HG02852 (cell line): ENCODE data around the gene STAMBPL1.

Experiments used
- ATAC-seq: cut with Tn5 transposase; IDR thresholded peaks from one replicate; pipeline ENCODE4 v1.9.1; 2021; ENCODE audit warnings: mild to moderate bottlenecking, moderate library complexity; ENCODE audit not compliant: unreplicated experiment

STAMBPL1 gene

GRCh38 chr10:88890681-88891381 is 10.8 kb downstream of the STAMBPL1 start:
- ATAC-seq, result no peak

GRCh38 chr10:88892222-88892967 is 12.3 kb downstream of the STAMBPL1 start:
- ATAC-seq, result no peak

- no peak for ATAC-seq
Measured at GRCh38 chr10:88893611-88894010, 13.6 kb downstream of the STAMBPL1 start.

GRCh38 chr10:88895250-88895649 is 15.2 kb downstream of the STAMBPL1 start:
- no peak for ATAC-seq

GRCh38 chr10:88896372-88896993 is 16.4 kb downstream of the STAMBPL1 start:
- ATAC-seq, result no peak

GRCh38 chr10:88896994-88897853 is 17.2 kb downstream of the STAMBPL1 start:
- no peak for ATAC-seq

- no peak for ATAC-seq
Measured at GRCh38 chr10:88898727-88899126, 18.7 kb downstream of the STAMBPL1 start.

GRCh38 chr10:88899886-88900285 is 19.8 kb downstream of the STAMBPL1 start:
- ATAC-seq, result no peak

GRCh38 chr10:88901206-88901983 is 21.4 kb downstream of the STAMBPL1 start:
- ATAC-seq, result peak; percentile 77

GRCh38 chr10:88901984-88902789 is 22.1 kb downstream of the STAMBPL1 start:
- ATAC-seq, result peak; percentile 43

- no peak for ATAC-seq
Measured at GRCh38 chr10:88903715-88904114, 23.7 kb downstream of the STAMBPL1 start.

- no peak for ATAC-seq
Measured at GRCh38 chr10:88906921-88907320, 26.9 kb downstream of the STAMBPL1 start.

- no peak for ATAC-seq
Measured at GRCh38 chr10:88908194-88908593, 28.1 kb downstream of the STAMBPL1 start.

- no peak for ATAC-seq
Measured at GRCh38 chr10:88911116-88911515, 31.1 kb downstream of the STAMBPL1 start.

GRCh38 chr10:88911851-88912250 is 31.8 kb downstream of the STAMBPL1 start:
- no peak for ATAC-seq

GRCh38 chr10:88913127-88913526 is 33.1 kb downstream of the STAMBPL1 start:
- ATAC-seq, result no peak

GRCh38 chr10:88913788-88914187 is 33.7 kb downstream of the STAMBPL1 start:
- no peak for ATAC-seq

GRCh38 chr10:88915781-88916180 is 35.7 kb downstream of the STAMBPL1 start:
- ATAC-seq, result no peak

GRCh38 chr10:88916231-88916630 is 36.2 kb downstream of the STAMBPL1 start:
- no peak for ATAC-seq
